Astrocyte of the spinal cord (primary cell): ENCODE data around the gene SLC6A5.

Source experiments
- DNase-seq: peaks from one replicate; pipeline ENCODE4 v3.0.0; 2011; ENCODE audit warnings: low read depth, low spot score
- H3K4me3 ChIP-seq: 2 replicates; pipeline ENCODE4 v1.5.1; 2011; ENCODE audit warnings: low read depth, mild to moderate bottlenecking, low read length, moderate library complexity
- in situ Hi-C: cut with HindIII; loops from 2 replicates; pipeline ENCODE4 v1.10.0; 2017; ENCODE audit warnings: low sequenced_read_pairs
- TF ChIP-seq, protein P1 (sequence below): IDR thresholded peaks from 2 replicates; pipeline ENCODE4 v1.5.1; 2012; ENCODE audit warnings: low read depth, mild to moderate bottlenecking, low read length, inconsistent platforms

Gene SLC6A5

DNA sequence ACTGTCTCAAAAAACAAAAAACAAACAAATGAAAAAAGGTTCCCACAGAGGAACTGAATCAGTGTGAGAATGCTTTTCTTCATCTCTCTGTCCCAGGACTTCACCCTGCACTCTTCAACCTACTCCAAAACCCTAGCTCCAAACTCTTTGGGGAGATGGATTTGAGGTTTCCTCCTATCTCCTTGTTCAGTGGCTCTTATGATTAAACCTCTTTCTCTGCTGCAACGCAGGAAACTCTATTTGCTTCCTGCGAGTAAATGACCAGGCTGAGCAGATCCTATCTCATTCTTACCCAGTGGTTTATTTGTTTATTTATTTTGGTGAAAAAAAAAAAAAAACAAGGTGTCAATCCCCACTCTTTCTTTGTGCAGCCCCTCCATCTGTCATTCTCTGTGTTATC is 12.0 kb downstream of the SLC6A5 start:
- in situ Hi-C loops = no loop called here
- no peak for DNase-seq

DNA sequence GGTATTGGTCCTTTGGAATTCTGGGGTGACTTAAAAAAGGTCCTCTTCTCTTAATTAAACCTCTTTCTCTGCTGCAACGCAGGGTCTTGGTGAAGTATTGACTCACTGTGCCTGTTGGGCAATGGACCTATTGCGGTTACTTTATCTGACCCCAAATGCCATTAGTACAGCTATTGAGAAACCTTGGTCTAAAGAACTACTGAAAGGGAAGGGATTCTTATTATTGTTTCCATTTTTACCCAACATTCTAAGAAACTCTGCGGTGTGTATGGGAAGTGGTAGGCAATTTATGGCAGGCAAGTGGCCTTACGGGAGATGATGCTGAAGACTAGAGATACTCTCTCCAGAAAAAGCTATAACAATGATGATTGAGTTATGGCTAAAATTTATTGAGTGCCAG is 12.5 kb downstream of the SLC6A5 start:
- no peak overlapping the region for H3K4me3 ChIP-seq
- TF ChIP-seq, protein P1, sequence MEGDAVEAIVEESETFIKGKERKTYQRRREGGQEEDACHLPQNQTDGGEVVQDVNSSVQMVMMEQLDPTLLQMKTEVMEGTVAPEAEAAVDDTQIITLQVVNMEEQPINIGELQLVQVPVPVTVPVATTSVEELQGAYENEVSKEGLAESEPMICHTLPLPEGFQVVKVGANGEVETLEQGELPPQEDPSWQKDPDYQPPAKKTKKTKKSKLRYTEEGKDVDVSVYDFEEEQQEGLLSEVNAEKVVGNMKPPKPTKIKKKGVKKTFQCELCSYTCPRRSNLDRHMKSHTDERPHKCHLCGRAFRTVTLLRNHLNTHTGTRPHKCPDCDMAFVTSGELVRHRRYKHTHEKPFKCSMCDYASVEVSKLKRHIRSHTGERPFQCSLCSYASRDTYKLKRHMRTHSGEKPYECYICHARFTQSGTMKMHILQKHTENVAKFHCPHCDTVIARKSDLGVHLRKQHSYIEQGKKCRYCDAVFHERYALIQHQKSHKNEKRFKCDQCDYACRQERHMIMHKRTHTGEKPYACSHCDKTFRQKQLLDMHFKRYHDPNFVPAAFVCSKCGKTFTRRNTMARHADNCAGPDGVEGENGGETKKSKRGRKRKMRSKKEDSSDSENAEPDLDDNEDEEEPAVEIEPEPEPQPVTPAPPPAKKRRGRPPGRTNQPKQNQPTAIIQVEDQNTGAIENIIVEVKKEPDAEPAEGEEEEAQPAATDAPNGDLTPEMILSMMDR = no peak
- DNase-seq = no peak
- in situ Hi-C loops = no loop called here

More for the DNA sequence above, 12.0 kb downstream of the SLC6A5 start:
- no peak overlapping the region for H3K4me3 ChIP-seq
- TF ChIP-seq, protein P1 = no peak

- DNase-seq = no peak
- H3K4me3 ChIP-seq = no peak overlapping the region
- TF ChIP-seq, protein P1 = no peak
- in situ Hi-C loops = no loop called here
Measured at GRCh38 chr11:20612416-20612815, 13.0 kb downstream of the SLC6A5 start.

DNA sequence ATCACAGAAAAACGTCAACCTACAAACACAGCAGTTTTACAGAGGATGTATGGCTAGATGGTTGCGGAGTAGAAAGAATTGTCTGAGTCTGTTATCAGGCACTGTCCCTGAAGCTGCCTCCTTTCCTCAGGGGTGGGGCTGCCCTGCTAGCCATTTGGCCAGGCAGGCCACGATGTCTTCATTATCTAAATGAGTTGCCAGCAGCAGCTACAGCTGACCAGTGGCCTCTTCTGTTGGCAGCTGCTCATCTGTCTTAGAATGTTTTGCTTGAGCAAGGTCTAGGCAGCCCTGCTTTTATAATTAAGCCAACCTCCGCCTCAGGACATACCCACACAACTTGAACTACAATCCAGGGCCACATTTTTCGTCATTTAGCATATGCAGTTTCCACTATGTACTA is 17.5 kb downstream of the SLC6A5 start:
- in situ Hi-C loops = no loop called here
- DNase-seq = no peak
- H3K4me3 ChIP-seq = no peak overlapping the region
- TF ChIP-seq, protein P1 = no peak

- H3K4me3 ChIP-seq = no peak overlapping the region
- in situ Hi-C loops = no loop called here
- no peak for DNase-seq
- TF ChIP-seq, protein P1 = no peak
Measured at GRCh38 chr11:20617346-20618005, 18.1 kb downstream of the SLC6A5 start.

DNA sequence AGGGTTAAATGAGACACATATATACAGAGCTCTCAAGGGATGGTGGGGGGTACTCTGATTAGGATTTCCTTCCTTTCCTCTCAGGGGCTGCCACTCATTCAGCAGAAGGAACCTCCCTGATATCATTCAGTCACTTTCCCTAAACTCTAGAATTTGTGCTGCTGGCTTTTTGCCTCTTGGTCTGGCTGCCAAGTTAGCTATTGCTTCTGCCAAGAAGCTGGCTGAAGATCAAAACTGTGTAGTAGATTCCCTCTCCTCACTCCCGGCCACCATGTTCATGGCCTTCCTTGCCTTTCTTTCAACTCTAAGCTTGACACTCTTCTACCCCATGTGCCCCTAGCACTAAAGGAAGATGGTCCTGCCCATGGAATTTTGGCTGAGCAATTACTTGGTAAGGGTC is 18.7 kb downstream of the SLC6A5 start:
- TF ChIP-seq, protein P1 = no peak
- no peak for DNase-seq
- H3K4me3 ChIP-seq = no peak overlapping the region
- in situ Hi-C loops = no loop called here
